ENCODE data around the gene MAOA.
"Not testable (repeated sequence)": the region's sequence is repeated elsewhere in the genome, so short reads cannot be mapped to it uniquely, and the experiment has no call there.

The MAOA gene

GRCh38 chrX:43664258-43664657 is 8.2 kb downstream of the MAOA start:
- no peak for DNase-seq

- no peak for DNase-seq
Measured at GRCh38 chrX:43664708-43665107, 8.6 kb downstream of the MAOA start.

DNA sequence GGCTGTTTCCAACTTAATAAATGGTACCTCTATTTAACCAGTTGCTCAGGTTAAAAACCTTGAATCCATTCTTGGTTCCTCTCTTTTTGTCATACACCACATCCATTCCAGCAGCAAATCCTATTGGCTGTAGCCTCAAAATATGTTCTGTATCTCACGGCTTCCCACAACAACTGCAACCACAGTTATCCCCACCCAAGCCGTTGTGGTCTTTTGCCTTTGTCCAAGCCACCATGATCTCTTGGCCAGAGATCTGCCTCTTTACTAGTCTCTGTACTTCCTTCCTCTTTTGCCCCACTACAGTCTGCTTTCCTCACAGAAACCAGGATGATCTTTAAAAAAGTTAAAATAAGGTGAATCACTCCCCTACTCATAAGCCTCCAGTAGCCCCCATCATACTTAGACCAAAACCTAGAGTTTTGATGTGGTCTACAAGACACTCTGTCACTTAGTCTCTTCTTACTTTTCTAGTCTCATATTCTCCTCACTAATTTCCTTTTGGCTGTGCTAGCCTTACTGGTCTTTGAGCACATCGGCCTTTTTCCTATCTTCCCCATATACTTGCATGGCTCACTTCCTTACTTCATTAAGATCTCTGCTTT is 10.3 kb downstream of the MAOA start:
- DNase-seq, result no peak

DNA sequence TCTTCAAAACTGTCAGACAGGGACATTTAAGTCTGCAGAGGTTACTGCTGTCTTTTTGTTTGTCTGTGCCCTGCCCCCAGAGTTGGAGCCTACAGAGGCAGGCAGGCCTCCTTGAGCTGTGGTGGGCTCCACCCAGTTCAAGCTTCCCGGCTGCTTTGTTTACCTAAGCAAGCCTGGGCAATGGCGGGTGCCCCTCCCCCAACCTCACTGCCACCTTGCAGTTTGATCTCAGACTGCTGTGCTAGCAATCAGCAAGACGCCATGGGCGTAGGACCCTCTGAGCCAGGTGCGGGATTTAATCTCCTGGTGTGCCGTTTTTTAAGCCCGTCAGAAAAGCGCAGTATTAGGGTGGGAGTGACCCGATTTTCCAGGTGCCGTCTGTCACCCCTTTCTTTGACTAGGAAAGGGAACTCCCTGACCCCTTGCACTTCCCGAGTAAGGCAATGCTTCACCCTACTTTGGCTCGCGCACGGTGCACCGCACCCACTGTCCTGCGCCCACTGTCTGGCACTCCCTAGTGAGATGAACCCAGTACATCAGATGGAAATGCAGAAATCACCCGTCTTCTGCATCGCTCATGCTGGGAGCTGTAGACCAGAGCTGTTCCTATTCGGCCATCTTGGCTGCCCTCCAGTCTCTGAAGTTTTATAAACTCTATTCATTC is 20.0 kb downstream of the MAOA start:
- DNase-seq, result not testable (repeated sequence)

DNA sequence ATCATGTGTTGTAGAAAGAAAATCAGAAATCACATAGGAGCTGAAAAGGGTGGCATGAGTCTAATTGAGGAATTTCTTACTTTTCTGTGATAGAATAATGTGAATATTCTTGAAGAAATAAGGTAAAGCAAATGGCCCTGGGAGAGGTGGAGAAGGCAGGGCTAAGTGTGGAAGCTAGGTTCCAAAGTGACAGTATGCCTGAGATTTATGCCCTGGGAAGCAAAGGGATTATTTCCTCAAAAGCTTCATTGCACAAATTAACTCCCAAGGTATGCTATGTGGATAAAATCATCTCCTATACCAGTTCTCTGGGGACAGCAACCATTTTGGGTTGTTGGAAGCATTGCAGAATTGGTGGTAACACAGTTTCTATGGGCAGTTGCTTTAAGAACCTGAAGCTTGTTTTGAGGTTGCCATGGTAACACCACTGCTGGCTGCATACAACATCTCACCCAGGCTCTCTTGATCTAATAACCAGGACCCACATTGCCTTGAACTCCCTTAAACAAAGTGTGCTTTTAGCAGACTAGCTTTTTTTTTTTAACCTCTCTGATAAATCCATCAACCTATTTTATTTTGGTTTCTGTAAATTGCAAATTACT is 21.0 kb downstream of the MAOA start:
- no peak for DNase-seq

GRCh38 chrX:43677993-43678392 is 21.9 kb downstream of the MAOA start:
- no peak for DNase-seq

- no peak for DNase-seq
Measured at GRCh38 chrX:43679058-43679457, 23.0 kb downstream of the MAOA start.

GRCh38 chrX:43679778-43680177 is 23.7 kb downstream of the MAOA start:
- no peak for DNase-seq

DNA sequence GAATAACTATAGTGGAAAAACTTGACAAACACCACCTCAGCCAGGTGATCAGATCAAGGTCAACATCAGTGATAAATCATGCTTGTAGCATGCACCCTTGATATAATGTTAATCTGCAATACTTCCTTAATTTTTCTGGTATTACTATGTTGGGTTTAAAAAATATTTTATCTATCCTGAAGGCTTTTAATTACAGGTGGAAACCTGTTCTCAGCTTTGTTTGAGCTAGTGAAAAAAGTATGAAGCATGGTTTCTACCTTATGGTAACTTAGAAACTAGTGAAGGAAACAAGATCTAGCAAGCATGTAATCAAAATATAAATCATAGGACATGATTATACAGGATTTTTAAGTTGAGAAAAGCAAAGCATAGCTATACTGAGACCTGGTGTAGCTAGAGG is 26.6 kb downstream of the MAOA start:
- DNase-seq, result no peak

GRCh38 chrX:43685221-43685620 is 29.1 kb downstream of the MAOA start:
- DNase-seq, result no peak

DNA sequence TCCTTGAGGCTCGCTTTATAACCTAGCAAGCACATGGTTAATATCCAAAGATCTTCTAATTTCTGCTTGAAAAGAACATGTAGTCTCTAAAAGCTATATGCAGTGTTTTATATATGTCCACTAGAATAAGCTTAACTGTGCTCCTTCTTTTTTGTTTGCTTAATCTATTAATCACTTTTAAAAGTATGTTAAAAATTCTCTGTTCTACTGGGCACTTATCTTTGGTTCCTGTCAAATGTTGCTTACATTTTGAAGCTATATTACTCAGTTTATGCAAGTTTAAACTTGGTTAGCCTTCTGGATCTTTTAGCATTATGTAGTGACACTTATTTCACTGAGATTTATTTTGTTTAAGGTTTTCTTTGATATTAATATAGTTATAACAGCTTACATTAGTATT is 32.5 kb downstream of the MAOA start:
- no peak for DNase-seq

DNA sequence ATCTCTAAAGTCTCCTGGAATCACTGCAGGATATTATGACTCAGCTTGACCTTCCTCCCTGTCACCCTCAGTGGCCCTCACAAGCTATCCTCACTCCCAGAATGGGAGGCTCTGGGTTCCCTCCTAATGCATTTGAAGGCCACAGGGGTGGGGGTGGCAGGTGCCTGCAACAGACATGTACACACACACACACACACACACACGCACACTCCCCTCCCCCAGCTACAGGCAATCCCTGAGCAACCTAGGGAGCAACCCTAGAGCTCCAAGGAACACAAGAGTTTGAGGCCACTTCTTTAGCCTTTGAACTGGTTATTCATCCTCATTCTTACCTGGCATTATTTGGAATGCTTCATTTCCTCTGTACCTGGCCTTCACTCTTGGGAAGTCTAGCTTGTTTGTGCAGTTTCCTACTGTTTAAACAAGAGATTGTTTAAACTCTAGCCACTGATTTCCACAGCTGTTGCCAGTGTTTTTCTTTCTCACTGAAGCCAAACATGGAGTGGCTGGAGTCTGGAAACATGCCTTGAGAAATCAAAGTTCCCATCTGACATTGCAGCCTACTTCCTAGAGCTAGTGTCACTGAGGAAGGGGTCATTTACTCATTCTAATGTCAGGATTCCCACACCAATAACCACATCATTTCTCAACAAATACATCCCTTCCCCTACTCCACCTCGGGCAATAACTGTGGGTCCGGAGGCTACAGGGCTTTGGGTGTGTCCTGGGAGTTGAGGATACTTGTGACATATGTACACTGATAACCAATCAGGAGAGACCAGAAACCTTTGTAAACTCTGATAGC is 37.7 kb downstream of the MAOA start:
- DNase-seq, result no peak

- no peak for DNase-seq
Measured at GRCh38 chrX:43699475-43699874, 43.4 kb downstream of the MAOA start.

DNA sequence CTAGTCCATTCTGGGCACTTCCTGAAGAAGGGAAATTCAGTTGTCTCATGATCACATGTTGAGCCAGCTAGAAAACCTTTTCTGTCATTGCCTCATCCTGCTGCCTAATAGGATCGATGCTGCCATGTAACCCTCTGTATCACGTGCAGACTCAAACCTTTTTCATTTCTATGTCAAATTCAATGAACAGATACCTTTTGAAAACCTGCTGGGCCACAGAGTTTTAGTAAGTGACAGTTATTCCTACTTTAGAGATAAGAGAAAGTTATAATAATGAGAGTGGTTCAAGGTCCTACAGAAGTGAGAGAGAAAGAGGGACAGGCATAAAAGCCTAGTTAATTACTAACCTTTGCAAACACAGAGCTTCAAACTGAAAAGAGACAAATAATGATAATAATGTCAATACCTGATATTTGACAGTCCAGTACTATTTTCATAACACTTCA is 46.0 kb downstream of the MAOA start:
- DNase-seq, result no peak

- no peak for DNase-seq
Measured at GRCh38 chrX:43702660-43703059, 46.6 kb downstream of the MAOA start.

- no peak for DNase-seq
Measured at GRCh38 chrX:43703211-43703791, 47.2 kb downstream of the MAOA start.

DNA sequence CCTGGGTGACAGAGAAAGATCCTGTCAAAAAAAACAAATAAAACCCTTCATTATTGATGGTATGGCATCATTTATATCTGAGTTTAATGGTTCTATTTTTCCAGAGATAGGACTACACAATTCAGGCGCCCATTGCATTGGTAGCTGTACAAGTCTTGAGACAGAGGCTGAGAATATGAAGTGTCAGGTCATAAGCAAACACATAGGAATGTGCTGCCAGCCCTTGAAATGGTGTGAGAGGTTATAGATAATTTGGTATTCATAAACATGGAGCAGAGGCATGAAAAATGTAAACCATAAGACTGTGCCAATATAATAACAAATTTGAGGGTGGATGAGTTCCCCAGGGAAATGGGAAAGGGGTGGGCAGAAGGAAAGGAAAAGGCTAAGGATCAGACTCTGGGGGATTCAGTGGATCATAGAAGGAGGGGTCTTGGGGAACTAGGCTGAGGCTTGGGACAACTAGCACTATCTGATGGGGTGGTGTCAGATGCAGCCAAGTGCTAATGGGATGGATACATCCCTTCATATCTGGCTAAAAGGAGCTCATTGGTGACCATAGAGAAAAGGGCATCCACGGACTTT is 50.8 kb downstream of the MAOA start:
- no peak for DNase-seq

GRCh38 chrX:43707812-43708548 is 51.9 kb downstream of the MAOA start:
- no peak for DNase-seq

- no peak for DNase-seq
Measured at GRCh38 chrX:43716144-43716543, 60.0 kb downstream of the MAOA start.

GRCh38 chrX:43716696-43717095 is 60.6 kb downstream of the MAOA start:
- DNase-seq, result no peak

DNA sequence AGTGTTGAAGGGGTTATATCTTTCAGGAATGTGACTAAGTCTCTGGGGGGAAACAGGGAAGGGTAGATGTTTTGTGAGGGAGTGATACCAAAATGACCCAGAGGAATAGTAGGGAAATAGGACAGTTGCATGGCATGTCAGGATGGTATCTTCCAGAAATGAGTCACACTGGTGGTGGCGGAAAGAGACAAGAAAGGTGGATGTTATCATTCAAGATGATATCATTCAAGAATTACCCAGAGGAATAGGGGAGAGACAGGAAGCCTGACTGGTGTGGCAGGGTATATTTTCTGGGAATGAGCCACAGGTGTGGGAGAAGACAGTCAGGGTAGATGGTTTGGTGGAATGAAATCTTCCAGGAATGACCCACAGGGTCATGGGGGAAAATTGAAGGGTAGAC is 61.1 kb downstream of the MAOA start:
- no peak for DNase-seq

DNA sequence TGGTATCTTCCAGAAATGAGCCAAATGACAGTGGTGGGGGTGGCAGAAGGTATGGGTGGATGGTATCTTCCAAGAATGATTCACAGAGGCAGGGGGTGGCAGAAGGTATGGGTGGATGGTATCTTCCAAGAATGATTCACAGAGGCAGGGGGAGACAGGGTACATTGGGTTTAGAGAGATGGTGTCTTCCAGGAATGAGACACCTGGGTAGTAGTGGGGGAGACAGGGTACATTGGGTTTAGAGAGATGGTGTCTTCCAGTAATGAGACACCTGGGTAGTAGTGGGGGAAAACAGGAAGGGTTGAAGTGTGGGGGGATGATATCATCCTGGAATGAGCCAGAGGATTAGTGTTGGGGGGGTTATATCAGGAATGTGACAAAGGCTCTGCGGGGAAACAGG is 62.0 kb downstream of the MAOA start:
- no peak for DNase-seq
